GM12874 (cell line): ENCODE measurements around the gene TAT.

Experiments used
- TF ChIP-seq, protein P1 (sequence below): IDR thresholded peaks from 2 replicates; pipeline ENCODE4 v1.5.1; 2011; ENCODE audit warnings: low read depth, mild to moderate bottlenecking, control low read depth, low read length, moderate library complexity; ENCODE audit not compliant: insufficient read depth

TAT gene

GRCh38 chr16:71590584-71590983, 13.7 kb upstream of the TAT start:
- TF ChIP-seq, protein P1, sequence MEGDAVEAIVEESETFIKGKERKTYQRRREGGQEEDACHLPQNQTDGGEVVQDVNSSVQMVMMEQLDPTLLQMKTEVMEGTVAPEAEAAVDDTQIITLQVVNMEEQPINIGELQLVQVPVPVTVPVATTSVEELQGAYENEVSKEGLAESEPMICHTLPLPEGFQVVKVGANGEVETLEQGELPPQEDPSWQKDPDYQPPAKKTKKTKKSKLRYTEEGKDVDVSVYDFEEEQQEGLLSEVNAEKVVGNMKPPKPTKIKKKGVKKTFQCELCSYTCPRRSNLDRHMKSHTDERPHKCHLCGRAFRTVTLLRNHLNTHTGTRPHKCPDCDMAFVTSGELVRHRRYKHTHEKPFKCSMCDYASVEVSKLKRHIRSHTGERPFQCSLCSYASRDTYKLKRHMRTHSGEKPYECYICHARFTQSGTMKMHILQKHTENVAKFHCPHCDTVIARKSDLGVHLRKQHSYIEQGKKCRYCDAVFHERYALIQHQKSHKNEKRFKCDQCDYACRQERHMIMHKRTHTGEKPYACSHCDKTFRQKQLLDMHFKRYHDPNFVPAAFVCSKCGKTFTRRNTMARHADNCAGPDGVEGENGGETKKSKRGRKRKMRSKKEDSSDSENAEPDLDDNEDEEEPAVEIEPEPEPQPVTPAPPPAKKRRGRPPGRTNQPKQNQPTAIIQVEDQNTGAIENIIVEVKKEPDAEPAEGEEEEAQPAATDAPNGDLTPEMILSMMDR: no peak

DNA sequence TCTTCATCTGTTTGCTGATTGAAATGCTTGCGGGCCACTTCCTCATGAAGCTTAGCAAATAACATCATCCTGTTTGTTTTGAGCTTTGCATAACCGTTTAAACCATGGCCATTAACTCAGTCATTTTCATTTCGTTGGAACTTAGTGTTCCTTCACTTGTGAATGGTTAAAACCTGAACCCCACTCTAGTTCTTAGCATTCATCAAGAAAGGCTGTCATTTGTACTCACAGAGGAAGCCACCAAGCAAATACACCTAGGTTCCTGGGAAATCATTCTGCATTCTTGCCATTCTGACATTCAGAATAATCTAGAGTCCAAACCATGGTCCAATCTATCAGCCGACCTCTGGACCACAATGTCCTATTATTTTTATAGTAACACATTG, 8.4 kb upstream of the TAT start:
- TF ChIP-seq, protein P1: no peak

- TF ChIP-seq, protein P1: no peak
Measured at GRCh38 chr16:71584543-71585317, 7.8 kb upstream of the TAT start.

- TF ChIP-seq, protein P1: no peak
Measured at GRCh38 chr16:71574702-71575101, 2.2 kb downstream of the TAT start.

DNA sequence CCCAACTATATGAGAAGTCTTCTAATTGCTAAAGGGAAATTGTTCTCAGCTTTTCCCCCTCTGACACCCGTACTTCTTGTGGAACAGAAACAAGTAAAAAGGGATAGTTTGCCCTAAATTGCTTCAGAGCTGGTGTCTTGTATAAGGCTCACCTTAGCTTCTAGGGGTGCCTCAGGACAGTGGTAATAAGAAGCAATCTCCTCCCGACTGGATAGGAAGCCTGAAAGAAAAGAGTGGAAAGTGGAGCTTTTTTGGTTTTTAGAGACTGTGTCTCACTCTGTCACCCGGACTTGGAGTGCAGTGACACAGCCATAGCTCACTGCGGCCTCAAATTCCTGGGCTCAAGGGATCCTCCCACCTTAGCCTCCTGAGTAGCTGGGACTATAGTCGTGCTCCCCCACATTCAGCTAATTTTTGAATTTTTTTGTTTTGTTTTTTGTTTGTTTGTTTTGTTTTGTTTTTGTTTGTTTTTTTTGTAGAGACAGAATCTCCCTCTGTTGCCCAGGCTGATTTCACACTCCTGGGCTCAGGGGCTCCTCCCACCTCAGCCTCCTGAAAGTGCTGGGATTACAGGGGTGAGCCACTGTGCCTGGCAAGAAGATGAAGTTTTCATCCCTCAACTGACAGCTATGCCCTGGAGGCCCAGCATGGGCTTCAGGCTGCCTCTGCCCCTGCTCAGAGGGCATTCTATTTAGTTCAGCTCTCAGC, 3.4 kb downstream of the TAT start:
- TF ChIP-seq, protein P1: no peak

- TF ChIP-seq, protein P1: no peak
Measured at GRCh38 chr16:71572497-71573116, 4.3 kb downstream of the TAT start.

DNA sequence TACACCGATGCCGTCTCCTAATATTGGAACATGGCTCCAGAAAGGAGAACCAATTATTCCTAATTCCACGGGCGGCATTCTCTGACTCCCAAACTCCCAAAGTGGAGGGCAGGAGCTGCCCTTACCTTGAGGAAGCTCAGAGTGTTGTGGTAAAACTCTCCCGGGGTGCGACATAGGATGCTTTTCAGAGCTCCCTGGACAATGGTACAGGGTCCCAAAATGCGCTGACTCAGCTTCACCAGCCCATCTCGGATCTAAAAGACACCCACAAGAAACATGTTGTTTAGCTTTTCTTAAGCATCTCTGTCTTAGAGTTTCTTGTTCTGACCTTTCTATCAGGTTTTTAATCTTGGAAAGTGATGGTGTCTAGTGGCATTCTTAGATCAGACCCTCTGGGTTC, 6.7 kb downstream of the TAT start:
- TF ChIP-seq, protein P1: no peak
